ENCODE measurements around the gene PXDN.

Gene PXDN

GRCh38 chr2:1606046-1606400 is 138.3 kb downstream of the PXDN start:
- Mint-ChIP-seq H3K4me3 (no peak overlapping the region), H3K27me3 (no peaks in the 10 kb centered on the region), H3K4me1 (ENCODE audit: low read depth in 2 of 2) (no peaks in the 10 kb centered on the region), H3K9me3 (no peaks in the 10 kb centered on the region), H3K27ac (no peak overlapping the region), H3K36me3 (ENCODE audit: insufficient read depth) (no peaks in the 10 kb centered on the region)
- ATAC-seq (replicated peaks): no peak
- DNase-seq: no peak

GRCh38 chr2:1605102-1606045 is 138.9 kb downstream of the PXDN start:
- no peak for DNase-seq
- no peaks in the 10 kb centered on the region for H3K9me3 Mint-ChIP-seq
- ATAC-seq (replicated peaks): no peak
- H3K4me3 Mint-ChIP-seq: no peak overlapping the region
- no peaks in the 10 kb centered on the region for H3K27me3 Mint-ChIP-seq
- no peak overlapping the region for H3K27ac Mint-ChIP-seq
- H3K36me3 Mint-ChIP-seq (ENCODE audit: insufficient read depth): no peaks in the 10 kb centered on the region
- no peaks in the 10 kb centered on the region for H3K4me1 Mint-ChIP-seq (ENCODE audit: low read depth in 2 of 2)

- no peaks in the 10 kb centered on the region for H3K4me1 Mint-ChIP-seq (ENCODE audit: low read depth in 2 of 2)
- DNase-seq (no peak), ATAC-seq (replicated peaks) (no peak)
- H3K27me3 Mint-ChIP-seq: no peaks in the 10 kb centered on the region
- H3K27ac Mint-ChIP-seq: no peak overlapping the region
- H3K36me3 Mint-ChIP-seq (ENCODE audit: insufficient read depth): no peaks in the 10 kb centered on the region
- no peak overlapping the region for H3K4me3 Mint-ChIP-seq
- no peaks in the 10 kb centered on the region for H3K9me3 Mint-ChIP-seq
These were observed 140.8 kb downstream of the PXDN start for GRCh38 chr2:1603521-1603920.

- Mint-ChIP-seq H3K4me3 (no peak overlapping the region), H3K36me3 (ENCODE audit: insufficient read depth) (no peaks in the 10 kb centered on the region), H3K4me1 (ENCODE audit: low read depth in 2 of 2) (no peaks in the 10 kb centered on the region), H3K9me3 (no peaks in the 10 kb centered on the region), H3K27ac (no peak overlapping the region), H3K27me3 (no peaks in the 10 kb centered on the region)
- no peak for ATAC-seq (replicated peaks)
- no peak for DNase-seq
These were observed 141.3 kb downstream of the PXDN start for GRCh38 chr2:1603059-1603458.

GRCh38 chr2:1602278-1603010 is 141.9 kb downstream of the PXDN start:
- Mint-ChIP-seq H3K4me3 (no peak overlapping the region), H3K36me3 (ENCODE audit: insufficient read depth) (no peaks in the 10 kb centered on the region), H3K4me1 (ENCODE audit: low read depth in 2 of 2) (no peaks in the 10 kb centered on the region), H3K27ac (no peak overlapping the region), H3K27me3 (no peaks in the 10 kb centered on the region), H3K9me3 (no peaks in the 10 kb centered on the region)
- DNase-seq: no peak
- no peak for ATAC-seq (replicated peaks)

GRCh38 chr2:1601471-1602277 is 142.6 kb downstream of the PXDN start:
- Mint-ChIP-seq H3K4me1 (ENCODE audit: low read depth in 2 of 2) (no peaks in the 10 kb centered on the region), H3K9me3 (no peaks in the 10 kb centered on the region), H3K27ac (no peak overlapping the region), H3K27me3 (no peaks in the 10 kb centered on the region), H3K36me3 (ENCODE audit: insufficient read depth) (no peaks in the 10 kb centered on the region), H3K4me3 (no peak overlapping the region)
- no peak for ATAC-seq (replicated peaks)
- DNase-seq: no peak

GRCh38 chr2:1601067-1601412 is 143.3 kb downstream of the PXDN start:
- Mint-ChIP-seq H3K27me3 (no peaks in the 10 kb centered on the region), H3K9me3 (no peaks in the 10 kb centered on the region), H3K36me3 (ENCODE audit: insufficient read depth) (no peaks in the 10 kb centered on the region), H3K4me3 (no peak overlapping the region), H3K27ac (no peak overlapping the region), H3K4me1 (ENCODE audit: low read depth in 2 of 2) (no peaks in the 10 kb centered on the region)
- no peak for ATAC-seq (replicated peaks)
- no peak for DNase-seq

GRCh38 chr2:1600191-1601066 is 143.9 kb downstream of the PXDN start:
- Mint-ChIP-seq H3K4me3 (no peak overlapping the region), H3K27me3 (no peaks in the 10 kb centered on the region), H3K4me1 (ENCODE audit: low read depth in 2 of 2) (no peaks in the 10 kb centered on the region), H3K9me3 (no peaks in the 10 kb centered on the region), H3K36me3 (ENCODE audit: insufficient read depth) (no peaks in the 10 kb centered on the region), H3K27ac (no peak overlapping the region)
- DNase-seq (no peak), ATAC-seq (replicated peaks) (no peak)

- ATAC-seq (replicated peaks): no peak
- DNase-seq: no peak
- H3K36me3 Mint-ChIP-seq (ENCODE audit: insufficient read depth): no peaks in the 10 kb centered on the region
- no peaks in the 10 kb centered on the region for H3K27me3 Mint-ChIP-seq
- H3K27ac Mint-ChIP-seq: no peak overlapping the region
- H3K9me3 Mint-ChIP-seq: no peaks in the 10 kb centered on the region
- no peak overlapping the region for H3K4me3 Mint-ChIP-seq
- H3K4me1 Mint-ChIP-seq (ENCODE audit: low read depth in 2 of 2): no peaks in the 10 kb centered on the region
These were observed 144.8 kb downstream of the PXDN start for GRCh38 chr2:1599301-1600085.

- no peaks in the 10 kb centered on the region for H3K9me3 Mint-ChIP-seq
- no peaks in the 10 kb centered on the region for H3K4me1 Mint-ChIP-seq (ENCODE audit: low read depth in 2 of 2)
- H3K36me3 Mint-ChIP-seq (ENCODE audit: insufficient read depth): no peaks in the 10 kb centered on the region
- H3K27ac Mint-ChIP-seq: no peak overlapping the region
- no peak for ATAC-seq (replicated peaks)
- DNase-seq: no peak
- no peak overlapping the region for H3K4me3 Mint-ChIP-seq
- H3K27me3 Mint-ChIP-seq: no peaks in the 10 kb centered on the region
These were observed 145.5 kb downstream of the PXDN start for GRCh38 chr2:1598800-1599199.

GRCh38 chr2:1598041-1598710 is 146.1 kb downstream of the PXDN start:
- ATAC-seq (replicated peaks) (no peak), DNase-seq (no peak)
- H3K36me3 Mint-ChIP-seq (ENCODE audit: insufficient read depth): no peaks in the 10 kb centered on the region
- H3K27me3 Mint-ChIP-seq: no peaks in the 10 kb centered on the region
- H3K4me3 Mint-ChIP-seq: no peak overlapping the region
- H3K27ac Mint-ChIP-seq: no peak overlapping the region
- H3K4me1 Mint-ChIP-seq (ENCODE audit: low read depth in 2 of 2): no peaks in the 10 kb centered on the region
- no peaks in the 10 kb centered on the region for H3K9me3 Mint-ChIP-seq

GRCh38 chr2:1595274-1595673 is 149.0 kb downstream of the PXDN start:
- H3K27me3 Mint-ChIP-seq: peaks cover 11 to 12% of the 10 kb centered on the region in 2 donors
- no peaks in the 10 kb centered on the region for H3K36me3 Mint-ChIP-seq (ENCODE audit: insufficient read depth)
- no peak for ATAC-seq (replicated peaks)
- H3K27ac Mint-ChIP-seq: no peak overlapping the region
- no peaks in the 10 kb centered on the region for H3K4me1 Mint-ChIP-seq (ENCODE audit: low read depth in 2 of 2)
- no peak for DNase-seq
- H3K4me3 Mint-ChIP-seq: no peak overlapping the region
- H3K9me3 Mint-ChIP-seq: no peaks in the 10 kb centered on the region
